Glutamatergic neuron (in vitro differentiated cells): ENCODE results near the gene RALGPS1. TPM values are rescaled to one million over a fixed set of nuclear protein-coding genes. Genes with fewer than 3 reads are reported as not detected.

ENCODE experiments used
- DNase-seq: peaks from one replicate; pipeline ENCODE4 v3.0.0; 2022
- H3K27ac Mint-ChIP-seq: one replicate; pipeline ENCODE4 v1.8.0; 2020; ENCODE audit warnings: mild to moderate bottlenecking, mixed read lengths, inconsistent platforms; ENCODE audit not compliant: unreplicated experiment
- H3K27me3 Mint-ChIP-seq: one replicate; pipeline ENCODE4 v1.8.0; 2020; ENCODE audit warnings: mild to moderate bottlenecking, moderate library complexity, mixed read lengths, inconsistent platforms; ENCODE audit not compliant: unreplicated experiment
- H3K36me3 Mint-ChIP-seq: one replicate; pipeline ENCODE4 v1.8.0; 2020; ENCODE audit warnings: mild to moderate bottlenecking, mixed read lengths, inconsistent platforms; ENCODE audit not compliant: unreplicated experiment
- H3K4me1 Mint-ChIP-seq: one replicate; pipeline ENCODE4 v1.8.0; 2020; ENCODE audit warnings: mild to moderate bottlenecking, low read depth, mixed read lengths, inconsistent platforms; ENCODE audit not compliant: unreplicated experiment
- H3K4me3 Mint-ChIP-seq: one replicate; pipeline ENCODE4 v1.8.0; 2020; ENCODE audit warnings: mild to moderate bottlenecking, mixed read lengths, inconsistent platforms; ENCODE audit not compliant: unreplicated experiment
- H3K9me3 Mint-ChIP-seq: one replicate; pipeline ENCODE4 v1.8.0; 2020; ENCODE audit warnings: mild to moderate bottlenecking, moderate library complexity, mixed read lengths, inconsistent platforms; ENCODE audit not compliant: unreplicated experiment
- total RNA-seq: library from RNA; stranded (reverse); fragmentation: NEBNext Ultra II Directional; extraction: Animal tissue kit (Norgen Biotek cat#: 25700); gene quantifications from one replicate; pipeline ENCODE4 v1.2.1, GENCODE V29; 2021; ENCODE audit not compliant: unreplicated experiment
- TF ChIP-seq, protein P1 (sequence below): fragments of 200-600 bp; sonication (generic); IDR thresholded peaks from one replicate; pipeline ENCODE4 v1.5.0; 2021; ENCODE audit not compliant: partially characterized antibody, unreplicated experiment

Gene RALGPS1
- total RNA-seq, 1 donor from 2014 or later, result 23.8 TPM

- Mint-ChIP-seq H3K4me1 (peaks cover 9% of the 10 kb centered on the region), H3K4me3 (no peak overlapping the region), H3K27me3 (peaks cover 4% of the 10 kb centered on the region), H3K9me3 (peaks cover 2% of the 10 kb centered on the region), H3K36me3 (no peaks in the 10 kb centered on the region), H3K27ac (no peak overlapping the region)
- peak; percentile 11 for DNase-seq
- TF ChIP-seq, protein P1, sequence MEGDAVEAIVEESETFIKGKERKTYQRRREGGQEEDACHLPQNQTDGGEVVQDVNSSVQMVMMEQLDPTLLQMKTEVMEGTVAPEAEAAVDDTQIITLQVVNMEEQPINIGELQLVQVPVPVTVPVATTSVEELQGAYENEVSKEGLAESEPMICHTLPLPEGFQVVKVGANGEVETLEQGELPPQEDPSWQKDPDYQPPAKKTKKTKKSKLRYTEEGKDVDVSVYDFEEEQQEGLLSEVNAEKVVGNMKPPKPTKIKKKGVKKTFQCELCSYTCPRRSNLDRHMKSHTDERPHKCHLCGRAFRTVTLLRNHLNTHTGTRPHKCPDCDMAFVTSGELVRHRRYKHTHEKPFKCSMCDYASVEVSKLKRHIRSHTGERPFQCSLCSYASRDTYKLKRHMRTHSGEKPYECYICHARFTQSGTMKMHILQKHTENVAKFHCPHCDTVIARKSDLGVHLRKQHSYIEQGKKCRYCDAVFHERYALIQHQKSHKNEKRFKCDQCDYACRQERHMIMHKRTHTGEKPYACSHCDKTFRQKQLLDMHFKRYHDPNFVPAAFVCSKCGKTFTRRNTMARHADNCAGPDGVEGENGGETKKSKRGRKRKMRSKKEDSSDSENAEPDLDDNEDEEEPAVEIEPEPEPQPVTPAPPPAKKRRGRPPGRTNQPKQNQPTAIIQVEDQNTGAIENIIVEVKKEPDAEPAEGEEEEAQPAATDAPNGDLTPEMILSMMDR, result no peak
Observed at GRCh38 chr9:127174386-127175318, 260.1 kb downstream of the RALGPS1 start.

DNA sequence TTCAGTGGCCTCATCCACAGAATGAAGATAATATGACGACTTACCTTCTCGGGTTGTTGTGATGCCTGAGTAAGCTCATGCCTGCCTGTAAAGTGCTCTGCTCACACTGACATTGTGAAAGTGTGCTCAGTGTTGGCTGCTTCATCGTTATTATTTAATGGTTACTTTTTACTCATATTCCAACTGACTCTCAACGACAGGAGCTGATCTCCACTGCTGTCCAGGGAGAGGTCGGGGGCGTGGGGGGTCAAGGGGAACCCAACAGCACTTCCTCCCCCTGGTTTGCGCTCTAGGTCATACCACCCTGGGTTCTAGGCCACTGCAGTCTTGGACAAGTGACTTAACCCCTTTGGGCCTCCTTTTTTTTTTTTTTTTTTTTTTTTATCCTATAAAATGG, 260.7 kb downstream of the RALGPS1 start:
- Mint-ChIP-seq H3K27ac (no peak overlapping the region), H3K4me3 (no peak overlapping the region), H3K27me3 (peaks cover 4% of the 10 kb centered on the region), H3K4me1 (peaks cover 9% of the 10 kb centered on the region), H3K36me3 (no peaks in the 10 kb centered on the region), H3K9me3 (peaks cover 2% of the 10 kb centered on the region)
- TF ChIP-seq, protein P1, result no peak
- DNase-seq, result peak; percentile 2

DNA sequence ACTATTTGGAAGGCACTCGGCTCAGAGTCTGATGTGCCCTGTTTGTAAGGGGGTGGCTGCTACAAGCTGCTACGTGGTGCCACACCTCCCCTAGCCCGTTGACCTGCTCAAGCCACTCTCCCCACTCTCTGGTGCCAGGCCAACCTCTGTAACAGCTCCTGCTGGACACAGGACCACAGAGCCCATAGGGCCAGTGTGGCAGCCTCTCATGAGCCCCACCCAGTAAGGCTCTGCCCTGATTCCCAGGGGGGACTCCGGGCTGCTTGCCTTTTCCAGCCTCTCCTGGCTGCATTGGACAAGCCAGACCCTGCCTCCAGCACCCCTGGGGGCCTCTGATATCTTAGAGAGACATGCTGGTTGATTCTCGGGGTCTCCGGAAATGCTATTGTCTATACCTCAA, 261.2 kb downstream of the RALGPS1 start:
- H3K36me3 Mint-ChIP-seq, result no peaks in the 10 kb centered on the region
- H3K27ac Mint-ChIP-seq, result no peak overlapping the region
- peaks cover 4% of the 10 kb centered on the region for H3K27me3 Mint-ChIP-seq
- H3K4me1 Mint-ChIP-seq, result peaks cover 9% of the 10 kb centered on the region
- peaks cover 2% of the 10 kb centered on the region for H3K9me3 Mint-ChIP-seq
- peak; percentile 9 for DNase-seq
- TF ChIP-seq, protein P1, result no peak
- no peak overlapping the region for H3K4me3 Mint-ChIP-seq

DNA sequence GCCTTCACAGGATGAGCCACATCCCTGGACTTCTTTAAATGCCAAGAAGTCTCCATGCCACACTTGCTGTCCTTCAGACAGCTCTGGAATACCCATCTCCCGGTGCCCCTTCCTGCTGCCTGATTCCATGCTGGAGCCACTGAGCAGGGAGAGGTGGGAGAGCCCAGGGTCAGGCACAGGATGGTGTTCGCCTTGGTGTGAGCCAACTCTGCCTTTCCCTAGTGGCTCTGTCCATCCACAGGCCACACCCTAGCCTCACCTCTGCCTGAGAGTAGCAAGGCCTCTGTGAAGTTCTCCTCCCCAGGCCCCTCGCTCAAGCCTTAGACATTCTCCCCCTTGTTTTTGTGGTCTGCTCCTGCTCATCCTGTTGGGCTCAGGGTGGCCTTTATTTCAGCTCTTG, 262.0 kb downstream of the RALGPS1 start:
- peak; percentile 3 for DNase-seq
- Mint-ChIP-seq H3K36me3 (no peaks in the 10 kb centered on the region), H3K4me3 (no peak overlapping the region), H3K4me1 (peaks cover 9% of the 10 kb centered on the region), H3K9me3 (peaks cover 2% of the 10 kb centered on the region), H3K27me3 (peaks cover 5% of the 10 kb centered on the region), H3K27ac (peak overlapping the region; percentile 36)
- TF ChIP-seq, protein P1, result no peak

DNA sequence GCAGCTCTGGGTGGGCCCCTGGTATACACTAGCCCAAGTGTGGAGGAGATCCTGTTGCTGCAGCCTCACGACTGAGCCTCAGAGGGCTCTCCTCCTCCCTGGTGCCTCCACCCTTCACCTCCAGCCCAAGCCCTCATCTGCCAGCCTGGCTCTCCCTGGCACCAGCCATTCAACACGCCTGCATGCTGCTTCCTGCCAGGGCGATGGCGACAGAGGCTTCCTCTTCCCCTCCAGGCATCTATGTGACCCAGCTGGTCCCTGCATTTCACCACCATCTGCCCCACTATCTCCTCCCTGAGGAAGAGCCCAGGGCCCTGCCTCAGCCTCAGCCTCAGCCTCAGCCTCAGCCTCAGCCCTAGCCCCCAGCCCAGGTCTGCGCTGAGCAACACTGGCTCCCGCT, 262.6 kb downstream of the RALGPS1 start:
- H3K27ac Mint-ChIP-seq, result no peak overlapping the region

More for the DNA sequence above, 262.6 kb downstream of the RALGPS1 start:
- peaks cover 6% of the 10 kb centered on the region for H3K27me3 Mint-ChIP-seq
- H3K4me1 Mint-ChIP-seq, result peaks cover 11% of the 10 kb centered on the region
- no peak overlapping the region for H3K4me3 Mint-ChIP-seq
- H3K36me3 Mint-ChIP-seq, result no peaks in the 10 kb centered on the region
- TF ChIP-seq, protein P1, result no peak
- DNase-seq, result peak; percentile 24
- peaks cover 2% of the 10 kb centered on the region for H3K9me3 Mint-ChIP-seq
